Measurements from ENCODE around the gene FOSL1.
"Not testable (repeated sequence)": the region's sequence is repeated elsewhere in the genome, so short reads cannot be mapped to it uniquely, and the experiment has no call there.

Gene FOSL1

GRCh38 chr11:65896034-65896999 lies 3.9 kb downstream of the FOSL1 start:
- DNase-seq (ENCODE audit: low spot score) = no peak

DNA sequence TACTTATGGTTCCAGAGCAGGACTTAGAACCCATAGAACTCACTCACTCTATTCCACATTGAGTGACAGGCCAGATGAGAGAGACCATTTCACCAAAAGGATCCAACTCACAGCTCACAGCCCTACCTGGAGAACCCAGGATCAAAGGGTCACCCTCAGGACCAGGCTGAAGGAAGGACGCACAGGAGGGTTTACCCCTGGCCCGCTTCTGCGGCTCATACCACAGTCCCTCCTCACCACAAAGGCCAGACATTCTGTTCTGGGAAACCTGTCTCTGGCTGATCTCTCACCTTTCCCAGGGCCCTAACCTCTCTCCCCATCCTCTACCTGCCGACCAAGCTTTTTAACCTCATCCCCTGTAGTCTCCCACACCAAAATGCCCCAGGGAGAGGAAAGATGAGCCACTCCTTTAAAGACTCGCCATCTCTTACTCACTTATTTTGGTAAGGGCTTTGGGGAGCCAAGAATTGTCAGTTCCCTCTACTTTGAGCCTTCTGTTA lies 4.7 kb downstream of the FOSL1 start:
- DNase-seq (ENCODE audit: low spot score) = no peak

GRCh38 chr11:65894034-65894591 lies 6.1 kb downstream of the FOSL1 start:
- no peak for DNase-seq (ENCODE audit: low spot score)

- no peak for DNase-seq (ENCODE audit: low spot score)
Measured at GRCh38 chr11:65892661-65893317, 7.4 kb downstream of the FOSL1 start.

- not testable (repeated sequence) for DNase-seq (ENCODE audit: low spot score)
Measured at GRCh38 chr11:65892137-65892540, 8.0 kb downstream of the FOSL1 start.

GRCh38 chr11:65891219-65892136 lies 8.7 kb downstream of the FOSL1 start:
- DNase-seq (ENCODE audit: low spot score) = no peak

DNA sequence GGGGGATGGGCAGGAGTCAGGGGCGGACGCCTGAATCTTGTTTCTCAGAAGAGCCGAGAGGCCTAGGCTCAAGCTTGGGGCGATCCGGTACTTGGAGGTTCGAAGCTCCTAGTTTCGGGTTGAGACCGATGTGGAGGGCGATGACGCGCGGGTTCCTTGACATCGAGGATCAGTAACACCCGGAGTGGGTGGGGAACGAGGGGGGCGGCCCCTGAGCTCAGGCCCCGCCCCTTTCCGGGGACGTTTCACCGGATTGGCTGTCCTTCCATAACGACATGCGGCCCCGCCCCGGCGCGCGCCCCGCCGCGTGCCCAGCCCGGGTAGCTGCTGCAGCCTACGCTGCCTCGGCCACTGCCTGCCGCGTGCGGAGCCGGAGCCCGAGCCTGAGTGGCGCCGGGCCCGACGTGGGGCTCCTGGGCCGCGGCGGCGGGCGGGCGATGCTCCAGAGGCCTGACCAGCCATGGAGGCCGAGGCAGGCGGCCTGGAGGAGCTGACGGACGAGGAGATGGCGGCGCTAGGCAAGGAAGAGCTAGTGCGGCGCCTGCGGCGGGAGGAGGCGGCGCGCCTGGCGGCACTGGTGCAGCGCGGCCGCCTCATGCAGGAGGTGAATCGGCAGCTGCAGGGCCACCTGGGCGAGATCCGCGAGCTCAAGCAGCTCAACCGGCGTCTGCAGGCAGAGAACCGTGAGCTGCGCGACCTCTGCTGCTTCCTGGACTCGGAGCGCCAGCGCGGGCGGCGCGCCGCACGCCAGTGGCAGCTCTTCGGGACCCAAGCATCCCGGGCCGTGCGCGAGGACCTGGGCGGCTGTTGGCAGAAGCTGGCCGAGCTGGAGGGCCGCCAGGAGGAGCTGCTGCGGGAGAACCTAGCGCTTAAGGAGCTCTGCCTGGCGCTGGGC lies 9.6 kb downstream of the FOSL1 start, which contains the start of gene CCDC85B:
CCDC85B (plus strand) TSS at position 350 of the 895 bp plus-strand sequence; CDS start at position 461, 111 bp downstream.
- DNase-seq (ENCODE audit: low spot score) = peak; percentile 92

GRCh38 chr11:65888163-65888814 lies 11.9 kb downstream of the FOSL1 start, which contains the start of gene FIBP:
Gene FIBP (minus strand): TSS chr11:65888471. CDS start chr11:65888418, 53 bp downstream.
- peak; percentile 95 for DNase-seq (ENCODE audit: low spot score)

DNA sequence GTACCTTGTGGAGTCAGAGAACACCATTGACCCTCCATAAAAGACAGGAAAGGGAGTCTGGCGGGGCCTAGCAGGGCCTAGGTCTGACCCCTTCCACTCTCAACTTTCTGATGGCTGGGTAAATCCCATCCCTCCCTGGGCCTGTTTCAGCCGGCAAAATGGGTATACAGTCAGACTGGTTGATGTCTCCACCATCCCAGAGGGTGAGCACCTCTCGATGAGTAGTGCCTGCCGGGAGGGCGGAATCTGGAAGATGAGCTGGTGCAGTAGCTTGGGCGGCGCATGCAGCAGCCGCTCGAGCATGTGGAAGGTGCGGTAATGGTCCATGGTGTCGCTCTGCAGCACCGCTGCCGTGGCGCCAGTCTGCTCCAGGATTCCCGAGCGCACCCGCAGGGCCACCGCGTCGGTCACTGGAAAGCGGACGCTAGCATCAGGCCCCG lies 12.4 kb downstream of the FOSL1 start:
- DNase-seq (ENCODE audit: low spot score) = no peak

DNA sequence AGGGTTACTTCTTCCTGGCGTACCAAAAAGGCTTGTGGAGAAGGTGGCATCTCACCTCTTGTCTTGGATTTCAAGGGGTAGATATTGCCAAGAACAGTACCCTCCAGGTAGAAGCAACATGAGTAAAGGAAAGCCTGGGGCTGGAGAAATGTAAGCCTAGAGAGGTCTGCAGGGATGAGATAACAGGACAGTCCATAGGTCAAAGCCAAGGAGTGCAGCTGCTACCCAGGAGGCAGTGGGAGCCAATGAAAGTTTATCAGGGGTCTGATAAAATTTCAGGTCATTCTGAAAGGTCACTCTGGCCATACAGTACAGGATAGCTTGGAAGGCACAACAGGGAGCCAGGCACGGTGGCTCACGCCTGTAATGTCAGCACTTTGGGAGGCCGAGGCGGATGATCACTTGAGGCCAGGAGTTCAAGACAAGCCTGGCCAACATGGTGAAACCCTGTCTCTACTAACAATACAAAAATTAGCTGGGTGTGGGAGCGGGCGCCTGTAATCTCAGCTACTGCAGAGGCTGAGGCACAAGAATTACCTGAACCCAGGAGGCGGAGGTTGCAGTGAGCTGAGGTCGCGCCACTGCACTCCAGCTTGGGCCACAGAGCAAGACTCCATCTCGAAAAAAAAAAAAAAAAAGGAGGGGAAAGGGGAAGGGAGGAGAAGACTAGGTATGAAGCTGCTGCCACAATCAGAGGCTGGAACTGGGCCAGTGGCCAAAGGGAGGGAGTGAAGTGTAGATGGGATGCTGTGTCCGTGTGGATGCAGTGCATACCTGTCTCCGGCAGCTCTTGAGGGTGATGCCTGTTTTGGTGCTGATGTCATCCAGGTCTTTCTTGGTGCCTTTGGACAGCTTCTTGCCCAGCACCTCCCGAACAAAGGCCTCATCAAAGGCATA lies 13.1 kb downstream of the FOSL1 start:
- no peak for DNase-seq (ENCODE audit: low spot score)

DNA sequence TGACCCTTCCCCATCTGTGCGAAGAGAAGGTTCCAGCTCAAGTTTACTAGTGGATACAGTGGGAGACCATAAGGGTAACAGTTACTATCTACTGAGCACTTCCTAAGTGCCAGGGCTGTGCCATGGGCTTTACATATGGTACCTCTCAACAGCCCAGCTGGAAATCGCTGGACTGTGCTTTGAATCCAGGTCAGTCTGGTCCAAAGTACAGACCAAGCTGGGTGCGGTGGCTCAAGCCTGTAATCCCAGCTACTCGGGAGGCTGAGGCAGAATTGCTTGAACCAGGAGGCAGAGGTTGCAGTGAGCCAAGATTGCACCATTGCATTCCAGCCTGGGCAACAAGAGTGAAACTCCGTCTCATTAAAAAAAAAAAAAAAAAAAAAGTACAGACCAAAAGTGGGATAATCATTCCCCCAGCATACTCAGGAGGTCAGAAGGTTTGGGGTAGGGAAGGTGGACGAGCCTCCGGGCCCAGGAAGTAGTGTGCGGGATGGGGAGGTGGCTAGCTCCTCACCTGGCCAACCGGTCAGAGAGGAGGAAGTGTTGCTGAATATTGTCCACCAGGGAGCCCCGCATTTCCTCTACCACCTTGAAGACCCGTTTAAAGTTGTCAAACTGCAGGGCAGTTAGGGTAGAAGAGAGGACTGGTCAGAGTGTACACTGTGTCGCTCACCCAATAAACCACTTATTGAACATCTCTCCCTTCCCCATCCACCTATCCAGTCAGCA lies 14.2 kb downstream of the FOSL1 start:
- DNase-seq (ENCODE audit: low spot score) = no peak

DNA sequence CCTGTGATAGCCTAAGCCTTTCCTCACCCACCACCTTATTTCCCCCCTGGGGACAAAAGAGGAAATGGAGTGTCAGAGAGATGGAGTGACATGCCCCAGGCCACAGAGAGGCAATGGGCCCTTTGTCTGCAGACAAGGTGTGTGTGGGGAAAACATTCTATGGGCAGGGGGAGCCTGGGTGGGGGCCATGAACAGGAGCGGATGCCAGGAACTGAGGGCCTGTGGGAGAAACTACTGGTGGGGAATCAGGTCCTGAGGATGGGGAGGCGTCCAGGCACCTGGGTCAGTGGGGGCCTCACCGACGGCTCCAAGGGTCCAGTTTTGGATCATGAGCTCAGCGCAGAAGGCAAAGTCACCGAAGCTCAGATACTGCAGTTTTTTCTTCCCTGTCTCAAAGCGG lies 15.0 kb downstream of the FOSL1 start:
- no peak for DNase-seq (ENCODE audit: low spot score)

DNA sequence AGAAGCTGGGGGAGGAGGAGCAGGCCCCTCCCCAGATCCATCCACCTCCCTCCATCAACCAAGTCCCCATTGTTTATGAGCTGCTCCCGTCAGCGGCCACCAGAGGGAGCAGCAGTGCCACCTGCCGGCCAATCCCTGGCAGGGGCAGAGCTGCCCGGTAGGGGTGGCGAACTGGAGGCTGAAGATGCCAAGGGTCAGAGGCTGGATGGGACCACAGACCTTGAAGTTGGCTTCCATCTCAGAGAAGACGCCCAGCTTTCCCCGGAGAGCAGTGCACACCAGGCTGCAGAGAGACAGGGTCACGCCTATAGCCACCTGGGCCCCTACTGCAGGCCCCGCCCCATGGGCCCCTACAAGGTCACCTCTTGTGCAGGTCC lies 15.5 kb downstream of the FOSL1 start:
- DNase-seq (ENCODE audit: low spot score) = peak; percentile 73

DNA sequence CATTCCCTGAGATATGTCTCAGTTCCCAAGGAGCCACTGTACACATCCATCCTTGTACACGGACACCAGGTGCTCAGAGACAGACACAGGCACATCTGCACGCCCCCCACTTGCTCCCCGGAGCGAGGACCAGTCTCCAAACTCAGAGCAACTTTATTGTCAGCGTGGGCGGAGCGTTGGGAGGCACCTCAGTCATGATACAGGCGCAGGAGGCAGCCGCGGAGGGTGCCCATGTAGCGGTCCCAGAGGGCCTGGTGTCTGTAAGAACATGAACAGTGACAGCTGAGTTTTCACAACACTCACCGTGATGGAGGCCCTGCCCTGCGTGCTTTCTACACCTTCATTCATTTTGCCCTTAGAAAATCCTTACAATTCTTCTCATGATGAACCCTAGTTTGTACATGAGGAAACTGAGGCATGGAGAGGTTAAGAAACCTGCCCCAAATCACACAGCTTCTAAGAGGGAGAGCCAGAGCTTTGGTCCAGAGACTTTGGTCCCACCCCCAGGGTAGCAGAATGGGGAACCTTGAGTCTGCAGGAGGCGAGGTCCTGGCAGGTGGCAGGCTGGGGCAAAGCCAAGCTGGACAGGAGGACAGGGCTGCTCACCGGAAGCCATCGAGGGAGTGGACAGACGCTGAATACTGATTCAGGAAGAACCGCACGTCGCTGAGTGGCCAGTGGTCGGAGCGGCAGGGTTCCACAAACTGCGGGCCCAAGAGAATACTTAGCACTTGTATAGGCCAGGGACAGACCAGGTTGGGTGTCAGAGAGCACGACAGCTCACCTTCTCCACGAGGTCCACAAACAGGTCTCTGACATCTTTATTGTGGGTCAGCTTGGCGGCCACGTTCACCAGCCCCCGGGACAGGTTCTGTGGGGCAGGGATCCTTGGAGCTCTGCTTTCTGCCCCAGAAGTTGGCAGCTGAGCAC lies 16.1 kb downstream of the FOSL1 start:
- DNase-seq (ENCODE audit: low spot score) = no peak

- DNase-seq (ENCODE audit: low spot score) = no peak
Measured at GRCh38 chr11:65883058-65883761, 17.0 kb downstream of the FOSL1 start.
